GM19452 (cell line): ENCODE measurements around the gene NIPSNAP3A.
A peak's percentile ranks its signal among the peaks of the same experiment; 100 is the strongest.

Experiments
- ATAC-seq: cut with Tn5 transposase; IDR thresholded peaks from one replicate; pipeline ENCODE4 v1.9.1; 2021; ENCODE audit not compliant: unreplicated experiment

NIPSNAP3A gene

GRCh38 chr9:104774132-104774531 lies 26.6 kb downstream of the NIPSNAP3A start:
- ATAC-seq, result no peak

- ATAC-seq, result peak; percentile 91
Observed at GRCh38 chr9:104774831-104775573, 27.5 kb downstream of the NIPSNAP3A start.

GRCh38 chr9:104775574-104775936 lies 28.1 kb downstream of the NIPSNAP3A start:
- ATAC-seq, result peak; percentile 72

GRCh38 chr9:104775976-104776375 lies 28.5 kb downstream of the NIPSNAP3A start:
- no peak for ATAC-seq

- no peak for ATAC-seq
Observed at GRCh38 chr9:104776797-104777196, 29.3 kb downstream of the NIPSNAP3A start.

- no peak for ATAC-seq
Observed at GRCh38 chr9:104778802-104779201, 31.3 kb downstream of the NIPSNAP3A start.

- no peak for ATAC-seq
Observed at GRCh38 chr9:104779334-104779733, 31.9 kb downstream of the NIPSNAP3A start.

GRCh38 chr9:104779946-104780535 lies 32.6 kb downstream of the NIPSNAP3A start:
- ATAC-seq, result no peak

GRCh38 chr9:104780796-104781395 lies 33.4 kb downstream of the NIPSNAP3A start:
- peak; percentile 32 for ATAC-seq

GRCh38 chr9:104783588-104783987 lies 36.1 kb downstream of the NIPSNAP3A start:
- ATAC-seq, result no peak

GRCh38 chr9:104784098-104784497 lies 36.6 kb downstream of the NIPSNAP3A start:
- ATAC-seq, result peak; percentile 87

- no peak for ATAC-seq
Observed at GRCh38 chr9:104786293-104786692, 38.8 kb downstream of the NIPSNAP3A start.

- ATAC-seq, result no peak
Observed at GRCh38 chr9:104787306-104788015, 40.0 kb downstream of the NIPSNAP3A start.

GRCh38 chr9:104788251-104788650 lies 40.8 kb downstream of the NIPSNAP3A start:
- ATAC-seq, result no peak

GRCh38 chr9:104794070-104794469 lies 46.6 kb downstream of the NIPSNAP3A start:
- no peak for ATAC-seq

- ATAC-seq, result no peak
Observed at GRCh38 chr9:104795082-104795481, 47.6 kb downstream of the NIPSNAP3A start.

GRCh38 chr9:104795857-104796256 lies 48.4 kb downstream of the NIPSNAP3A start:
- no peak for ATAC-seq

- no peak for ATAC-seq
Observed at GRCh38 chr9:104798209-104798995, 50.9 kb downstream of the NIPSNAP3A start.

GRCh38 chr9:104800068-104800785 lies 52.7 kb downstream of the NIPSNAP3A start:
- ATAC-seq, result no peak

GRCh38 chr9:104802110-104802509 lies 54.6 kb downstream of the NIPSNAP3A start:
- no peak for ATAC-seq
